GM19328 (cell line): ENCODE data around the gene ARL15.

Experiments
- ATAC-seq: cut with Tn5 transposase; IDR thresholded peaks from one replicate; pipeline ENCODE4 v1.9.1; 2021; ENCODE audit warnings: mild to moderate bottlenecking, moderate library complexity; ENCODE audit not compliant: unreplicated experiment

ARL15 gene

DNA sequence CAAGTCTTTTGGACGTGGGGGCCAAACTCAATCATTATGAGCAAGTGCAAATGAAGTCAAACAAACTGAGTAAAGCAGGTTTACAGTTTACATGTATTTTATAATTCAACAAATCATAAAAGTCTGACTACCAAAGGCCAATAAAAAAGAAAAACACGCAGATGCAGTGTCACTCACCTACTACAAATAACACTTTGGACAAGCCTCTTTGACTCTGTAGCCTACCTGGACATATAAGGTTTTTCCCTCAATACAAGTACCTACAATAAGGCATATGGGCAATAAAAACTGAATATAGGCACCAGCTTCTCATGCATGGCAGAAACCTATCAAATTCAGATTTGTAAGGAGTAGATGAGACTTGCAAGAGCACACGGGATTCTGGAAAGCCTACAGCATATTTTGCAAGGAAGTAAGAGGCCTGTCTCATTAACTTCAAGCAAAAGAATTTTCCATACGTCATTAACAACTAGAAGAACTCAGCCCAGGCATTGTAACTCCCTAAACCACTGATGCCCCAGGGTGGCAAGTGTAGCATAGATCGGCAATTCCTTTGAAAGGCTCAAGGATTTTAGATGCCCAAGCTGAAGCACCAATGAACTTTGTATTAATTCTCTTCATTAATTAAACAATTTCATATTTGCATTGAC, 21.7 kb downstream of the ARL15 start:
- no peak for ATAC-seq

DNA sequence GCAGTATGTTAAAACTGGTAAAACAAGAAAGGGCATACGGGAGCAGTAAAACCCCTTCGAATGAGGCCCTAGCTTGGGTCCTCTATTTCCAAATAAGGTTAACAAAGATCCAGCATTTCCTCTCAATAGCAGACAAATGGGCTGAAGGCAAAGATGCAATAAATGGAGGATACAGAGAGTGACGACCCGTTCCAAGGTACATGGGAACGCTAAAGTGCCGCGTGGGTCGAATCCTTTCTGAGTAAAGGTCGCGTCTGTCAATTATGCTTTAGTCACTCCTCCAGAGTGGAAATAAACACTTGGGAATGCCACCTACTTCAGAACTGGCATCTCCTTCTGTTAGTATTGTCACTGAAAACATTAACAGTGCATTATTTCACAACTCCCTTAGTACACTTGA, 24.7 kb downstream of the ARL15 start:
- ATAC-seq = no peak

DNA sequence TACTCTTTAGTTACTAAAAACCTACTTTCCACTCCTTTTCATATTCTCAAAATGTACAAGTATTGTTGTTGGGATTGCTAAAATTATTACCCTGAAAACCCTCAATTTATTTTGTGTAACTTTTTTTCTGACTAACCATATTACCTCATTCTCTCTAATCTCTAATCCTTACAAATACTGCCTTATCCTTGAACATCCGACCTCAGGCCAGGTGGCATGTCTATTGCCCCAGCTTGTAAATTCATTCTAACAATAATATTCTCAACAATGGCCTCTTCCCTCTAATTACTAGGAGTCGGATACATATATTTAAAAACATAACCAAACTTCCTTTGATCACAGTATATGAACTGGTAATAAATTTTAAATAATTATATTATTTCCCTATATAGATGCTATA, 25.8 kb downstream of the ARL15 start:
- no peak for ATAC-seq

DNA sequence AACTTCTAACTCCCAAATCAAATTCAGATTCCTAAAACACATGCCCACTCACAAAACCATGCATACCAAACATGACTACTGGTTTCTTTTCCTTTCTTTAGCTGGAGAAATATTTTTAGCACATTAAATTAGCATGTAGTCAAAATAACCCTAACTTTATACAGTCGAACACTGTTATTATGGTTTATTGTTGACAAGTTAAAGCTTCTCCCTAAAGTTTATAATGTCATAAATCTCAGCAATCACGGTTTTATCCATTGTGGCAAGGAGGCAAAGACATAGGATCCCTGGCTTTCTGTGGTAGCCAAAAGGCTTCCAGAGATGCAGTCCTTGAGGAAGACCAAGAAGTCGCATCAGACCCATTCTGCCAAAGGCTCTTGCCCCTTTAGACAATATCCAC, 27.5 kb downstream of the ARL15 start:
- no peak for ATAC-seq

DNA sequence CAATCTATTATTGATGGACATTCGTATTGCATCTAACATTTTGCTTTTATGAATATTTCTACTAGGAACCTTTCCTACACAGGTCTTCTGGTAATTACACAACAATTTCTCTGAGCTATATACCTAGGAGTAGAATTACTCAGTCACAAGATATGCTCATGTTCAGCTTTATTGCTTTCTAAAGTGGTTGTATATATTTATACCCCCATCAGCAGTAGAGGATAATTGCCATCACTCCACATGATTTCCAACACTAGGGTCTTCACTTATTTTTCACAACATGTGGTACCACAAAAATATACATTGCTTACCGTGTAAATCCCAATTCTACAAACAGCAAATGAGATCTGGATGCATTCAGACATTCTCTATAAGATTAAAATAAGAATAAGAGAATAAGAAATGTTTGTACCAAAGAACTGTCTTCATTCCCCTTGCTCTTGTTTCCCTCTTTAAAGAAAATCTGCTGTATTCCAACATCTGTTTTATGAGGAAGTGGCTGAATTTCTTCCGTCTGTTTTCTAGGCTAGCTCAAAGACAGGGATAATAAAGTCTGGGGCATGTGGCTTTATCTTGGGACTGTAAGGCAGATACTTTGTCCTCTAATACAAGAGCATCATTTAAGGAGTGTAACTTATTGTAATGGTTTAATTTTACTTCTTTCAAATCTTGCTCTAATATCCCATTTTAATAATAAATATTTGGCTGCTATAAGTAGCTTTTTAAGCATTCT, 28.2 kb downstream of the ARL15 start:
- no peak for ATAC-seq

DNA sequence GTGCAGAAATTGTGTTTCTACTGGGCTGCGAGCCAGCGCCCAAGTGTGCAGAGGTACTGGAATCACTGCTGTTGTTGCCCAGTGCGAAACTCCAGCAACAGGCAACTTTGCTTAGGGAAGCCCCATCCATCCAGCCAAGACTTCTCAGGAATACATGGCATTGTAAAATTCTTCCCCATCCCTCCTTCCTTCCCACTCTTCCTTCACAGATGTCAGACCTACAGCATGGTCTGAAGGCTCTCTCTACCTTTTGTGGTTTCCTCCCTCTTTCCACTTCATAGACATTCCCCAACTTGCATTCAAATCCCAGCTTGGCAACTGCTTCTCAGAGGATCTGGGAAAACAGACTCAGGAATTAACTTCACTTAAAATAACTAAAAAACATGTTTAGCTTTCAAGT, 30.4 kb downstream of the ARL15 start:
- no peak for ATAC-seq

DNA sequence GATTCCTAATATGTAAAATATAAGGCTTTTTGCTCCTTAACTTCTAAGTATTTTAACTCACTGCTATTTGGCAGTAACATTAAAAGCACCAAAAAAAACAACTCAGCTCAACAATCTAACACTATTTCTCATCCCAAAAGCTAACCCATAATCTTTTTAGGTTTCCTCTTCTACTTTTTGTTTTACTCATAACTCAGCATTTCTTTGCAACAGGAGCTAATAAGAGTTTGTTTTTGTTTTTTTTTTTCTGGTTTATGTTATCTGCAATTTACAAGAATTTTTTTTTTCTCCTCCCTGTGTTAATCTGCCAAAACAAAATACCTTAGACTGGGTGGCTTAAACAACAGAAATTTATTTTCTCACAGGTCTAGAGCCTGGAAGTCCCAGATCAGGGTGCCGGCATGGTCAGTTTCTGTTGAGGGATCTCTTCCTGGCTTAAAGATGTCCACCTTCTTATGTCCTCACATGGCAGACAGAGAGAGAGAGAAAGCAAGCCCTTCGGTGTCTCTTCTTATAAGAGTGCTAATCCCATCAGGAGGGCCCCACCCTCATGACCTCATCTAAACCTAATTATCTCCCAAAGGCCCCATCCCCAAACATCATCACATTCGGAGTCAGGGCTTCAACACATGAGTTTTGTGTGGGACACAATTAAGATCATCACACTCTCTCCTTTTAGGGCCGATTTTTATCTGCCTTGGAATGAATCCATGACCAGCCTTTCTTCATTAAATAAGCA, 31.2 kb downstream of the ARL15 start:
- ATAC-seq = no peak

DNA sequence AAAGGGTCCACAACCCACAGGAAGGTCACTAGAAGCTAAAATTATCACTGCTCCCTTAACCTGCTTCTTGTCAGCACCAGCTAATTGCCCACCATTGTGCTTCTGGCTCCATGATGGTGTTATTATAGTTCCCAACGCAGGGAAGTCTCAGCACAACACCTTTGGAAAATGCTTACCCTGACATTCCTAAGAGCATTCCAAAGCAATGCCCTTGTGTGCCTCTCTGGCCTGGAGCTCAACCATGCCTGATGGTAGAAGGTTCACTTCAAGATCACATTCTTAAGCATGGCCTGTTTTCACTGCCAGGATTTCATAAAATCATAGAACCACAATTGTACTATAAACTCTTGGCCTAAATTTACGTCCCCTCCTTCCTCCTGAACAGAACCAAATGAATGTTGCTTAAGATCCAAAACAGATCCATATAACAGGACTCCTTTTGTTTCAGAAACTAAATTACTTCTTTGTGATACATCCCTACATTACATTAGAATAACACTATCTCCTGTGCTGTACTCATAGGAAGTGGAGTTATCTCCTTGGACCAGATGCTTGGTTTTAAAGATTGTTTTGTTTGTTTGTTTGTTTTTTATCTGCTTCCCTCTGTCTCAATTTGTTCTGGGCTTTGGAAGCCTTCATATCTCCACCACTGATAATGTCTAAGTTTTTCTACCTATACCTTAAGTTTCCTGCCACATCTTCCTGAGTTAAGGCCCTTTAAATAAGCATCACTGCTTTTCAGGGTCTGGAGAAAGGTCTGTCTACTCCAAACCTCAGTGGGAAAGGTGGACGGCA, 32.1 kb downstream of the ARL15 start:
- no peak for ATAC-seq

DNA sequence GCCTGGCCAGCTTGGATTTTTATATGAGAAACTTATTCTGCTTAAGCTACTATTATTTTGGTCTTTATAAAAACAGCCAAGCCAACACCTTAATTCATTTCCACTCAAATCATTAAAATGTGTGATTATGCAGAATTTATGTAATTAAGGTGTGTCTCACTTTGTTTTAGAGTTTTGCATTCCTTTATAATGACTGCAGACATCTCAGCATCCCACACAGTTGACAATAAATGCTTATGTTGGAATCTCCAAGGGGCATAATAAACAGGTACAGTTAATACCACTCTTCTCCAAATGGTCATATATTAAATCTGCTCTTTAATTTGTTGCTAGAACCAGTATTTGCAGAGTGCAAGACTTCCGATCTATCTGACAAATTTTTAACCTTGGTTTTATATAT, 34.3 kb downstream of the ARL15 start:
- ATAC-seq = no peak

DNA sequence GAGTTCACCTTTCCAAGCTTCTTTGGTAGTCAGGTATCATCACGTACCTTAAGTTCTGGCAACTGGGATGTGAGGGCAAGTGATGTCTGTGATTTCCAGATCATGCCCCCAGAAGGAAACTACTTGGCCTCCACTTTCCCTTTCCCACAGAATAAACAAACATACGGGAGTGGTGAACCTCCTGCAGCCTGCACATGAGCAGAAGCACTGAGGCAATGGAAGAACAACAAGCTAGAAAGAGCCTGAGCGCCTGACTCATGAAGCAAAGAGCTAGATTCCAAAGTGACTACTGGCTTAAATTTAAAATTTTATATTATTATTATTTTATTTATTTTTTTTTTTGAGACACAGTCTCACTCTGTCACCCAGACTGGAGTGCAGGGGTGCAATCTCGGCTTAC, 35.0 kb downstream of the ARL15 start:
- ATAC-seq = no peak

DNA sequence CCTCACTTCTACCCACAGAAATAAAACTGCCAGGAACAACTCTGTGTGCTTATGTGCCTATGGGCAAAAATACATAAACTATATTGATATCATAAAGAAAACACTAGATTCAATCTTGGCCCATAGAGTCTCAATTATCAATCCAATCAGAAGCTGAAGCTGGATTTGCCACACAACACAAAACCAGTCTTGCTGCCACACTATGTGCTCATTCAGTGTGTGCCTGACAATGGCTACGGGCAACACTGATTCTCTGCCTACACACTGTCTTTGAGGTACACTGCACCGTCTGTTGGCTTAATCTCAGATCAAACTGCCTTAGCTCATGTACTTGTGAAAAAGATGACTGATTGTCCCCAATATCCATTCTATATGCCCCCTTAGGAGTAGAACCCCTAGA, 35.4 kb downstream of the ARL15 start:
- ATAC-seq = no peak

DNA sequence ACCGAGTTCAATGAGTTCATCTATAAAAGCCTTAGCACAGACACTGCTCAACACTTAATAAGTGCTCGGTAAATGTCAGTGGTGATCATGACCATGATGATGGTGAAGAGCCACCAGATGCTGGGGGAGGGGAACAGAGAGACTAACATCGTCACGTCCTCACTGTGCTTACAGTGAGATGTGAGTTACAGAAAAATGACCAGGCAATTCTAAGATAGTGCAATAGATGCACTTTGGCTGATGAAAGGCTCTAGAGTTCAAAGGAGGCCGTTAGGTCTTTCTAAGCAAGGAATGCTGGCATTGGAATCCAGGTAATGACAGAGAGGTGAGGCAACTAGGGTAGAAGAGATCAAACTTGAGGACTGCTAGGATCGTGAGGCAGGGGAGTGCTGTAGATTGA, 36.7 kb downstream of the ARL15 start:
- no peak for ATAC-seq

DNA sequence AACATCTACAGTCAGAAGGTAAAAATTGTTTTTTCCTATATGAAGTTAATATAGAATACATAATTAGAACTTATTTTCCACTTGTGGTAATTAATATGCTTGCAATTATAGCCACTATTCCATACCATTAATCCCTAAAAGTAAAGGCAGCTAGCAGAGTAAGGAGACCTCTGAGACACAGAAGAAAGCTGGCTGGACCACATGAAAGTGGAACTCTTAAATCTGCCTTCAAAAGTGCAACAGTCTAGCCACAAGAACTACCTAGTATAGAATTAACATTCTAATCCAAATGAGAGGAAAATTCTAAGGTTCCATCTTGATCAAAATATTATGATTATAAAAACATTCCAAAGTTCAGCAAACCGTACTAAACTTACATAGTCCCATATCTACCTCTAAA, 37.6 kb downstream of the ARL15 start:
- no peak for ATAC-seq

DNA sequence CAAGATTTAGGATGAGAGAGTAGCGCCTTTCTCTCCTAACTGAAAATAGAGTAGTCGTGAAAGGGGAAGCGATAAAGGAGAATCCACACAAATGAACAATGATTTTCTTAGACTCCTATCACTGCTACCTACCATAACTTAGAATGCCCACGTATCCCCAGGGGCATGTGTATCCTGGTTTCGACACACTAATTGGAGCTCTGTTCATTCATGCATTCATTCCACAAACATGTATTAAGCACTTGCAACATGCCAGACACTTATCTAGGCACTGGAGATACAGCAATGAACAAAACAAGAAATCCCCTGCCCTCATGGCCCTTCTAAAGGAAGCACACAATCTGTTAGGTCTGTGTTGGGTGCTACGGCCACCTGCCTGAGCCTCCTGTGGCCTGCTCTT, 40.0 kb downstream of the ARL15 start:
- ATAC-seq = no peak

DNA sequence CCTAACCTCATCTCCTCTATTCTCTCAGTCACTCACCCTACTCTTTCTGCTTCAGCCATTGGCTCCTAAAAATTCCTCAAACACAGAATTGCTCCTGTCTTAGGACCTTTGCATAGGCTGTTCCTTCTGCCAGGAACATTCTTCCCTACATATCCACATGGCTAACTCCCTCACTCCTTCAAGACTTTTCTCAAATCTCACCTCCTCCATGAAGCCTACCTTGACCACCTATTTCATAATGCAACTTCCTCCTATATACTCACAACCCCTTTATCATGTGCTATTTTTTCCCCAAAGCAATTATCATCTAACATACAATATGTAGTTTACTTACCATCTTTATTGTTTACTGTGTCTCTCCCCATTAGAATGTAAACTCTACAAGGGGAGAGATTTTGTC, 45.8 kb downstream of the ARL15 start:
- no peak for ATAC-seq

DNA sequence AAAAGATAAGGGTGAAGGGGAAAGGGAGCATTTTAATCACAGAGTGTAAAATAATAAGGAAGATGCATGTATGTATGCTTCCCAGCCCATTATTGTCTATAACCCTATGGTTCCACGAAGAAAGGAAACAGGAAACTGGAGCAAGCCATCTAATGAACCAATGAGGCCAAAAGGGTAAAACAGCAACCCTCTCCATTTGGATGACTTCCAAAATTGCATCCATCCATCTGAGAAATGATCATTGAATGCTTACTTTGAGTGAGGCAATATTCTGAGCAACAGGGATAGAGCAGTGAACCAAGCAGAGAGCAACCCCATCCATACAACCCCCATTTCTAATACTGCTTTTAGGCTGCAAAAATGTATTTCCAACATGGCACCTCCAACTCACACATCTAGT, 46.9 kb downstream of the ARL15 start:
- no peak for ATAC-seq

DNA sequence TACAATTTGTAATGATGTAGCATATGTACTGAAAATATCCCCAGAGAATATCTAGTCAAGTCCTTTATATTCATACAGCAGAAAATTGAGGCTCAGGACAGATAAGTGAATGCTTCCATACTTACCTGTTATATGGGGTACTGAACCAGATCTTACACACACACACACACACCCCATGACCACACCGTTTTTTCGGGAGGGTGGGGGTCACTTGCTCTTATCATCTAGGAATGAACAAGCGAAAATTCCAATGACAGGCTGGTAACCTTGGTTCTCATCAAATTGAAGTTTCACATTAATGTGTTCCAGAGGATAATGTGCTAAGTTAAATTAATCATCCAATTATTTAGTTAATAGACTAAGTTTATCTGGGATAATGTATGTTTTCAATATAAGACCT, 48.8 kb downstream of the ARL15 start:
- ATAC-seq = no peak

DNA sequence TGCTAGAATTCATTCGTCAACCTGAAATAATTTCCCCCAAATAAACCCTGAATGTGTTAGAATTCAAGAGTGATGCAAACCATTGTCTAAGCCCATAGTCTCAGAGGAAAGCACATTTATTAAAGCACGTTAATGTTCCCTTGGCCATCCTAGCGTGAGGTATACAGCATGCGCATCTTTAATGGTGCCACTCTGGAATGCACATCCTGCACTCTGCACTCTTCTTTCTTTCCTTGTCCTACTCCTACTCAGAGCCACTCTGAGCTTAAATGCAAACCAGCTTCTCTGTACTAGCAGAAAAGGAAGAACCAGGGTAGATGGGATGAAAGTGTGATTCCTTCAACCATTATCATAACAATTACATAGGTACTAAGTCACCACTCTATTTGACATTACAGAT, 50.4 kb downstream of the ARL15 start:
- no peak for ATAC-seq

DNA sequence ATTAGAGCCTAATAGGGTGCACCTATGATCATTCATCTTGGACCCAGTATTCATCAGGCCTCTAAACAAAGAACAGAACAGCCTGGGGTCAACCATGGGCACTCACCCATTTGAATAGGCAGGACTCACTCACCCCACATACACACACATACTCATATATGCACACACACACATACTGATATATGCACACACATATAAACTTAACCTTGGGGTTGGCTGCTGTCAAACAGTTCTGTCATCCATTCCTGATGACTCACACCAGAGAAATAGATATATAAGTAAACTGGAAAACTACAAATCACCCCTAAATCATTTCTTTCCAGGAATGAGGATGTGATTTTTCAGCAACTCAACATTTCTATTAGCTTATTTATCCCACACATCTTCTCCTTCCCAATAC, 51.3 kb downstream of the ARL15 start:
- ATAC-seq = no peak

DNA sequence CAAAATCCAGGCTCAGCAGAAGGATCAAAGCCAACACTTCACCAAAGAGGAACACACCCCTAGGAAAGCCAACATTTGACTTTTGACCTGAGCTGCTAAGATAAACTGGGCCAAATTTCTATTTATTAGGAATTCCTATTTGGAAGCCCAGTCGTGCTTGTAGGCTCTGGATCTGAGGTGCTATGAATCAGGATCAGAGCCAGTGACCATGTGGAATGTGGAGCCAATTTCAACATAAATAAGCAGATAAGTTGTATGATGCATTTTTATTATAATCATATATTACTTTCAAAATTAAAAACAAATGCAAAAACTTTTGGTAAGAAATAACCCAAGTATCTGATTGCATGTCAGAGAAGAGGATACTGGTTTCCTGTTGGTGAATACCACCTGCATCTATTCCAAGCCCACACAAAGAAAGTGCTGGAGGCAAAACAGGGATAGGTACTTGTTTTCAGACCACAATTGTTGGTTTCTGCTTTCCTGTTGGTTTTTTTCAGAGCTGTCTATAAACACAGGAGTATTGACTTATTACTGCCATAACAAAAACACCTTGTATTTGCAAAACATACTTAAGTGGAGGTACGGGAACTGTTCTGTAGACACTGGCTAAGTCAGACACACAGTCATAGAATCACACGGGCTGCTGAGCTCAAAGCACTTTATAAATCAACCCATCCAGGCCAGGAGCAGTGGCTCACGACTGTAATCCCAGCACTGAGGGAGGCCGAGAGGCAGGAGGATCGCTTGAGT, 52.8 kb downstream of the ARL15 start:
- no peak for ATAC-seq
